H1 (cell line): ENCODE measurements around the gene FOXC1. TPM values are rescaled to one million over a fixed set of nuclear protein-coding genes. Genes with fewer than 3 reads are reported as not detected.
A peak's percentile ranks its signal among the peaks of the same experiment; 100 is the strongest.

Experiments used
- ASH2L ChIP-seq: fragments of 200-600, 300-600 bp; sonication (generic); IDR thresholded peaks from one replicate; pipeline ENCODE4 v1.7.1; 2017; ENCODE audit warnings: low read length
- ATF2 ChIP-seq: IDR thresholded peaks from 2 replicates; pipeline ENCODE4 v1.6.1; 2012; ENCODE audit warnings: low read length, inconsistent platforms
- BCL11A ChIP-seq, 2 experiments: IDR thresholded peaks; one replicate each; pipeline ENCODE4 v1.6.1; 2011; ENCODE audit warnings: low read depth in 2 of 2, low read length in 2 of 2, mild to moderate bottlenecking in 2 of 2
- CBX5 ChIP-seq: fragments of 300-800, 300-1000 bp; sonication (generic); IDR thresholded peaks from 2 replicates; pipeline ENCODE4 v1.7.1; 2016; ENCODE audit warnings: antibody characterized with exemption, low read length, low read depth
- CEBPB ChIP-seq: IDR thresholded peaks from 2 replicates; pipeline ENCODE4 v1.6.1; 2012; ENCODE audit warnings: low read depth, low read length
- CHD1 ChIP-seq: IDR thresholded peaks from 2 replicates; pipeline ENCODE4 v1.6.1; 2012; ENCODE audit warnings: low read depth, low read length, improper control_type of control experiment
- CREB1 ChIP-seq: IDR thresholded peaks from 2 replicates; pipeline ENCODE4 v1.6.1; 2012; ENCODE audit warnings: inconsistent platforms
- EZH2 ChIP-seq: fragments of 200-600 bp; sonication (generic); IDR thresholded peaks from 2 replicates; pipeline ENCODE4 v1.7.1; 2012; ENCODE audit warnings: low read depth, mild to moderate bottlenecking, moderate library complexity, low read length, inconsistent platforms; ENCODE audit not compliant: severe bottlenecking
- GABPA ChIP-seq: IDR thresholded peaks from 2 replicates; pipeline ENCODE4 v1.6.1; 2011; ENCODE audit warnings: mild to moderate bottlenecking, low read length, moderate library complexity, borderline replicate concordance; ENCODE audit not compliant: insufficient read depth
- JUN ChIP-seq: IDR thresholded peaks from 2 replicates; pipeline ENCODE4 v1.6.1; 2011; ENCODE audit warnings: low read depth, mild to moderate bottlenecking, improper control_type of control experiment, low read length
- KDM5A ChIP-seq: fragments of 200-600 bp; IDR thresholded peaks from 2 replicates; pipeline ENCODE4 v1.7.1; 2012; ENCODE audit warnings: mild to moderate bottlenecking, low read length, inconsistent platforms, mixed read lengths
- MAFK ChIP-seq: IDR thresholded peaks from 2 replicates; pipeline ENCODE4 v1.6.1; 2012; ENCODE audit warnings: low read depth, mild to moderate bottlenecking, improper control_type of control experiment, low read length
- PHF8 ChIP-seq: fragments of 200-600 bp; sonication (generic); conservative IDR thresholded peaks from 2 replicates; pipeline ENCODE4 v1.7.1; 2012; ENCODE audit warnings: low read depth, mild to moderate bottlenecking, inconsistent platforms, low read length, moderate library complexity
- RAD21 ChIP-seq, 2 experiments: IDR thresholded peaks in 1 of 2; conservative IDR thresholded peaks in 1 of 2; 2 replicates each; pipeline ENCODE4 v1.6.1; 2011; ENCODE audit warnings: low read depth in 2 of 2, low read length in 2 of 2, improper control_type of control experiment in 1 of 2, inconsistent platforms in 1 of 2, mild to moderate bottlenecking in 1 of 2, moderate library complexity in 1 of 2
- RBBP5 ChIP-seq: IDR thresholded peaks from 2 replicates; pipeline ENCODE4 v1.7.1; 2012; ENCODE audit warnings: low read depth, mild to moderate bottlenecking, inconsistent platforms, low read length, moderate library complexity, borderline replicate concordance
- SIRT6 ChIP-seq: IDR thresholded peaks from one replicate; pipeline ENCODE4 v1.7.1; 2012; ENCODE audit warnings: low read length, inconsistent platforms
- SIX5 ChIP-seq: IDR thresholded peaks from 2 replicates; pipeline ENCODE4 v1.6.1; 2011; ENCODE audit warnings: mild to moderate bottlenecking, low read depth, low read length
- SP4 ChIP-seq: IDR thresholded peaks from 2 replicates; pipeline ENCODE4 v1.6.1; 2012; ENCODE audit warnings: low read length, inconsistent platforms
- SRF ChIP-seq: IDR thresholded peaks from 2 replicates; pipeline ENCODE4 v1.6.1; 2011; ENCODE audit warnings: mild to moderate bottlenecking, low read depth, low read length, moderate library complexity
- TAF1 ChIP-seq: IDR thresholded peaks from 2 replicates; pipeline ENCODE4 v1.6.1; 2011; ENCODE audit warnings: mild to moderate bottlenecking, low read depth, low read length
- TAF7 ChIP-seq: optimal IDR thresholded peaks from 2 replicates; pipeline ENCODE3; 2011; ENCODE audit warnings: low read depth, mild to moderate bottlenecking, inconsistent platforms, low read length, moderate library complexity, borderline replicate concordance
- USF2 ChIP-seq: IDR thresholded peaks from 2 replicates; pipeline ENCODE4 v1.6.1; 2011; ENCODE audit warnings: low read length, improper control_type of control experiment
- polyA plus RNA-seq, 7 experiments: library from polyadenylated mRNA; depleted of rRNA in 3 of 7; stranded (reverse) in 5 of 7; unstranded in 2 of 7; fragments of >200 nt in 5 of 7; fragments of 200-250 nt in 2 of 7; gene quantifications; 1 replicate in 5 of 7; 2 replicates in 1 of 7; 4 replicates in 1 of 7; pipeline versions ENCODE4 v1.2.1 to v1.2.3, GENCODE V29; 2011 to 2013; ENCODE audit warnings: missing spikeins in 2 of 7, mixed read lengths in 2 of 7
- total RNA-seq: library from RNA; stranded (reverse); fragmentation: NEBNext Ultra II Directional; extraction: Animal tissue kit (Norgen Biotek cat#: 25700); gene quantifications from 2 replicates; pipeline ENCODE4 v1.2.1, GENCODE V29; 2021

The FOXC1 gene
- total and polyA plus RNA-seq, 2 of the 8 experiments (the other 6 are each of a cell fraction or from before 2014, with no cell fraction given) = 0.22 TPM; not detected in 1

- TF ChIP-seq CEBPB = no peak
- no peak for TF ChIP-seq CBX5
- peak; percentile 42 for TF ChIP-seq ASH2L
- TF ChIP-seq MAFK = no peak
- TF ChIP-seq BCL11A (IDR thresholded peaks at IDR 0.05; ENCODE audit: low read depth in 2 of 2, low read length in 2 of 2) = no peak
- no peak; the same call in 1 of the 2 replicates for TF ChIP-seq KDM5A
- TF ChIP-seq GABPA = peak; percentile 30; the same call in 1 of the 2 replicates
- no peak; the same call in 1 of the 2 replicates for TF ChIP-seq CHD1
- no peak; the same call in 1 of the 2 replicates for TF ChIP-seq RBBP5
- TF ChIP-seq CREB1 = peak; percentile 42
- TF ChIP-seq JUN = no peak
- no peak for TF ChIP-seq TAF7
- peak; percentile 91 to 96 for TF ChIP-seq RAD21 (IDR thresholded peaks at IDR 0.05 in 1 of 2, conservative IDR thresholded peaks at IDR 0.05 in 1 of 2; ENCODE audit: low read depth in 2 of 2, low read length in 2 of 2)
- TF ChIP-seq EZH2 = no peak
- no peak for TF ChIP-seq PHF8
- no peak for TF ChIP-seq SRF
- TF ChIP-seq SP4 = no peak
- TF ChIP-seq ATF2 = no peak
- TF ChIP-seq SIRT6 = no peak
- TF ChIP-seq USF2 = no peak
- TF ChIP-seq SIX5 = no peak
- TF ChIP-seq TAF1 = no peak
Observed at GRCh38 chr6:1604158-1605003, 5.3 kb upstream of the FOXC1 start (continued).
